Left lung (tissue), 10 donors: ENCODE measurements around the gene TXNDC17. TPM values are rescaled to one million over a fixed set of nuclear protein-coding genes. Genes with fewer than 3 reads are reported as not detected.

ENCODE experiments used
- ATAC-seq: fragments of 200-7000 bp; cut with Tn5 transposase; one replicate; pipeline ENCODE4 v1.9.1; 2020; ENCODE audit warnings: moderate library complexity
- DNase-seq, 4 donors: peaks; one replicate each; pipeline ENCODE4 v3.0.0-alpha.2; 2013 to 2020
- H3K27ac ChIP-seq, 2 donors: fragments of 200-600 bp; sonication (generic) in 1 of 2; one replicate each; pipeline versions ENCODE4 v1.5.0 to v1.8.0; 2020 to 2021
- H3K27me3 ChIP-seq, 2 donors: fragments of 200-600 bp; sonication (generic) in 1 of 2; one replicate each; pipeline versions ENCODE4 v1.5.0 to v1.8.0; 2020 to 2021
- H3K36me3 ChIP-seq, 2 donors: fragments of 200-600 bp; sonication (generic) in 1 of 2; one replicate each; pipeline versions ENCODE4 v1.5.0 to v1.8.0; 2020 to 2021
- H3K4me1 ChIP-seq, 2 donors: fragments of 200-600 bp; one replicate each; pipeline ENCODE4 v1.8.0; 2021
- H3K4me3 ChIP-seq, 2 donors: fragments of 200-600 bp; sonication (generic) in 1 of 2; one replicate each; pipeline versions ENCODE4 v1.5.0 to v1.8.0; 2020 to 2021; ENCODE audit warnings: mild to moderate bottlenecking in 1 of 2
- H3K9me3 ChIP-seq, 2 donors: fragments of 200-600 bp; sonication (generic) in 1 of 2; one replicate each; pipeline versions ENCODE4 v1.5.0 to v1.8.0; 2020 to 2021
- intact Hi-C, 2 donors: fragments of 100-400 bp; cut with DNase I; formaldehyde crosslinking; loops; one replicate each; pipeline versions ENCODE4 v1.11.2 to v1.14.2; 2022
- polyA plus RNA-seq, 6 donors: library from polyadenylated mRNA; unstranded; fragments of 120-200 nt; gene quantifications; one replicate each; pipeline ENCODE4 v1.2.1, GENCODE V29; 2013; ENCODE audit not compliant: insufficient read length in 6 of 6
- total RNA-seq, 2 donors: library from RNA; stranded (reverse); fragmentation: NEBNext Ultra II Directional; extraction: Animal tissue kit (Norgen Biotek cat#: 25700); gene quantifications; one replicate each; pipeline ENCODE4 v1.2.1, GENCODE V29; 2021
- TF ChIP-seq, protein P1 (sequence below), 2 donors: fragments of 200-600 bp; sonication (generic) in 1 of 2; IDR thresholded peaks; one replicate each; pipeline versions ENCODE4 v1.5.0 to v1.8.0; 2021; ENCODE audit warnings: antibody characterized with exemption in 2 of 2
- donor health status: DM: no; HTN: yes; CAD: no.
- donor health status: DM: no; HTN: no; CAD: no.

Gene TXNDC17
- total and polyA plus RNA-seq, 8 donors = 78.9 to 102 (median 91.2) TPM

DNA sequence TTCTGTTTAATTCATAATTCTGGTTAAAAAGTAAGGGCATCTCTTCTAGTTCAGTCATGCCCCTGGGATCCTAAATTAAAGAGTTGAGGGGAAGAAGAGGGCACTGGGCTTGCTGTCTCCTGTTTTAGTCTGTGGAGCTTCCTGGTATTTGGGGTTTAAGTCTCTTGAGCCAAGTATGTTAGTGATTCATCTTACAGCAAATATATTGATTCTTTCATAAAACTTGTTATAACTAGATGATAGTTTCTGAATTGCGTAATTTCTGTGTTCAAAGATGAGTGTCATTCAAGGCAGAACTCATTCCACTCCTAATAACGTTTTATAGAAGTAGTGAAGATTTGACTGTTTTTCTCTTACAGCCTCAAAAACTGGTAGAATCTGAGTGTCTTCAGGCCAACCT, 1.7 kb downstream of the TXNDC17 start:
- Histone ChIP-seq H3K27me3 (no peaks in the 10 kb centered on the region), H3K27ac (no peak overlapping the region), H3K4me3 (peak overlapping the region in 1 of 2 donors; percentile 77), H3K9me3 (no peaks in the 10 kb centered on the region), H3K36me3 (peaks cover 0 to 44% of the 10 kb centered on the region in 2 donors), H3K4me1 (peaks cover 4 to 33% of the 10 kb centered on the region in 2 donors)
- TF ChIP-seq, protein P1, sequence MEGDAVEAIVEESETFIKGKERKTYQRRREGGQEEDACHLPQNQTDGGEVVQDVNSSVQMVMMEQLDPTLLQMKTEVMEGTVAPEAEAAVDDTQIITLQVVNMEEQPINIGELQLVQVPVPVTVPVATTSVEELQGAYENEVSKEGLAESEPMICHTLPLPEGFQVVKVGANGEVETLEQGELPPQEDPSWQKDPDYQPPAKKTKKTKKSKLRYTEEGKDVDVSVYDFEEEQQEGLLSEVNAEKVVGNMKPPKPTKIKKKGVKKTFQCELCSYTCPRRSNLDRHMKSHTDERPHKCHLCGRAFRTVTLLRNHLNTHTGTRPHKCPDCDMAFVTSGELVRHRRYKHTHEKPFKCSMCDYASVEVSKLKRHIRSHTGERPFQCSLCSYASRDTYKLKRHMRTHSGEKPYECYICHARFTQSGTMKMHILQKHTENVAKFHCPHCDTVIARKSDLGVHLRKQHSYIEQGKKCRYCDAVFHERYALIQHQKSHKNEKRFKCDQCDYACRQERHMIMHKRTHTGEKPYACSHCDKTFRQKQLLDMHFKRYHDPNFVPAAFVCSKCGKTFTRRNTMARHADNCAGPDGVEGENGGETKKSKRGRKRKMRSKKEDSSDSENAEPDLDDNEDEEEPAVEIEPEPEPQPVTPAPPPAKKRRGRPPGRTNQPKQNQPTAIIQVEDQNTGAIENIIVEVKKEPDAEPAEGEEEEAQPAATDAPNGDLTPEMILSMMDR (IDR thresholded peaks at IDR 0.05) = no peak
- no peak for DNase-seq
- intact Hi-C loops = no loop called here
- no peak for ATAC-seq

DNA sequence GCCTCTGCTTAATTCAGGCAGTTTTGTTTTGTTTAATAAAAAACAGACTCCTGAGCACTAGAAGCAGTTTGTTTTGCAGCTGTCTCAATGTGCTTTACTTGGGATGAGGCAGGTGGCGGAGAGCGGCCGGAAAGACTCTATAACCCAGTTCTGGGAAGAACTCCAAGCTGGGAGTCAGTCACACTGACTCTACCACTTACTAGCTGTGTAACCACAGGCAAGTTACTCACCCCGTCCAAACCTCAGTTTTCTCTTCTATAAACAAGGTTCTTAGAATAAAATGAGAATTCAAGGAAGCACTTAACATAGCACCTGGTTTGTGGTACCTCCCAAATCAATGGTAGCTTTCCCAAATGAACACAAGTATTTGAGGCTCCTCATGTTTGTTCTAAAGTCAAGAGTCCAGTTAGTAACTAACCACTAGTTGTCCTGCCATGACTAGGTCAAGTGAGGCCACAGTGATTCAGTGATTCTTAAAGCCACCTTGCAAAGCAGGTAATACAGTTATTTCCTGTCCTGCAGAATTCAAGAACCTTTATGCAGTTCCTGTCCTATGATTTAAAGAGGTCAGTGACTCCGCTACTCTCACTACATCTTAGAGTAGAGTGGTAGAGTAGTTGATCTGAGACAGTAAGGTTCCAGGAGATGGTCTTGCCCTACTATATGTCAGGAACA, 2.7 kb downstream of the TXNDC17 start:
- no peak overlapping the region for H3K4me3 ChIP-seq
- H3K27ac ChIP-seq = no peak overlapping the region
- H3K27me3 ChIP-seq = no peaks in the 10 kb centered on the region
- DNase-seq (no peak), ATAC-seq (no peak)
- H3K36me3 ChIP-seq = peaks cover 0 to 52% of the 10 kb centered on the region in 2 donors
- H3K4me1 ChIP-seq = peaks cover 4 to 33% of the 10 kb centered on the region in 2 donors
- no peaks in the 10 kb centered on the region for H3K9me3 ChIP-seq
- intact Hi-C loops = no loop called here
- TF ChIP-seq, protein P1 (IDR thresholded peaks at IDR 0.05) = no peak

DNA sequence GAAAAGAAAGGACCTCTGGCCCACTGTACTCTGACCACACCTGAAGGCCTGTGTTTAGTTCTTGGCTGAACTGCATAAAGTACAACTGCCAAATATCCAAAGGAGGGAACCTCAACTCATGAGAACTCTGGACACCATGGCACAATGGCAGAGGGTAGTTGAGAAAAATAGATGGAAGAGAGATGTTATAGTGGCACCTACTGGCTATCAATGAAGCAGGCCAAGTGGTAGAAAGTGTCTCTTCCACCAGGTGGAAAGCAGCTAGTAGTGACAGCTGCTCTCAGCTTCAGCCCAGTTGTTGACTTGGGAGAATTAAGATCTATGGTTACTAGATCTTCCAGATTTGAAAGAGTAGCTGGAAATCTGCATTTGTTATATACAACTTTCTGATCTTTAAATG, 7.3 kb downstream of the TXNDC17 start:
- Histone ChIP-seq H3K27ac (no peak overlapping the region), H3K36me3 (peaks cover 0 to 54% of the 10 kb centered on the region in 2 donors), H3K4me3 (no peak overlapping the region), H3K4me1 (peaks cover 12 to 33% of the 10 kb centered on the region in 2 donors), H3K9me3 (no peaks in the 10 kb centered on the region), H3K27me3 (peaks cover 0 to 13% of the 10 kb centered on the region in 2 donors)
- TF ChIP-seq, protein P1 (IDR thresholded peaks at IDR 0.05) = no peak
- no peak for DNase-seq
- intact Hi-C loops = no loop called here
- ATAC-seq = no peak

DNA sequence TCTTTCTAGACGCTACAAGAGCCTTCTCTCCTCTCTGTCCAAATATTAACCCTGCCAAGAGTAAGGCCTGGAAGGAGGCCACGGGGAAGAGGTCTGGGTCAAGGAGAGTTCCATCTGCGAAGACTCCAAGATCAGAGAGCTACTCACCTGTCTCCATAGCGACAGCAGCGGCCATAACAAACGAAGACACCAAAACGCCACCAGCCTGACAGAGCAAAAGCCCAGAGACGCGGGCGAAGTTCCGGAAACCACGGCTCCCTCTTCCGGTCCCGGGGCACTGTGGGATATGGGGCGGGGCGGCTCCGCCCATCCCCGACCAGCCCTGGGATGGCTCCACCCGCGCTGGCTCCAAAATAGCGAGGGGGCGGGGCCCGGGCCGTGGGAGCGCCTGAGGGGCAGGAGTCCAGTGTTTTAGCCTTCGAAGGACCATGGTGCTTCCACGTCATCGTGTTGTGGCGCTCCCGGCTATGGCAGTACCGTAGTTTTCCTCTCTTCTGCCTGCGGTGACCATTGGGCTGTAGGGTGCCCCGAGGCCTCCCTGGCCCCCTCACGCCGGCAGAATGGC, 10.6 kb downstream of the TXNDC17 start, which contains the start of the genes C17orf100 and MED31:
Gene C17orf100 (plus strand): TSS at position 409 of the 565 bp plus-strand sequence. CDS start 152 bp downstream, at position 561.
Gene MED31 (minus strand): TSS at position 252 of the 565 bp plus-strand sequence. CDS start 77 bp downstream, at position 175.
- intact Hi-C loops = no loop called here
- DNase-seq (peak; percentile 84 to 100 (median 95)), ATAC-seq (peak; percentile 95)
- H3K4me3 ChIP-seq = peak within 1 kb of the TSS; percentile 48 to 67
- peak within 1 kb of the TSS; percentile 73 to 96 for H3K27ac ChIP-seq
- no peaks in the 10 kb centered on the region for H3K9me3 ChIP-seq
- peaks cover 10 to 42% of the 10 kb centered on the region in 2 donors for H3K27me3 ChIP-seq
- TF ChIP-seq, protein P1 (IDR thresholded peaks at IDR 0.05) = no peak
- H3K4me1 ChIP-seq = peaks cover 12 to 32% of the 10 kb centered on the region in 2 donors
- peaks cover 0 to 23% of the 10 kb centered on the region in 2 donors for H3K36me3 ChIP-seq

DNA sequence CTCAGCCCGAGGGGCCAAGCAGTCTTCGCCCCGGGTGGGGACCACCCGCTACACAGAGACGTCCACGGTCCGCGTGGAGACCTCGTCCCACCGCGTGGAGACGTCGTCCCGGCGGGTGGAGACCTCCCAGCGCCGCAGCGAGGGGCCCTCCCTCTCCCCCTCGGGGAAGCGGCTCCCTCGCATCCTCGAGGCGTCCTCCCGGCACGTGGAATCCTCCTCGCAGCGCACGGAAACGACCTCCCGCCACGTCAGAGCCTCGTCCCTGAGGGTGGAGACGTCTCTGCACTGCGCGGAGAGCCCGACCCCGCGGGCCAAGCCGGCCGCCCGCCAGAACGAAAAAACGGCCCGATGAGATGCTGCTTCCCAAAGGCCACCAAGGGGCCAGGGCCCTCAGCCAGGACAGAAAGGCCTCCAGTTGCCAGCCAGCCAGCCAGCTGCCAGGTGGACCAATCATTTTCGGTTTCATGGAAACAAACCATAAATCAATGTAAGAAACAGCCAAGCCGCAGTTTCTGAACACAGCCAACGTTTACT, 11.1 kb downstream of the TXNDC17 start:
- Histone ChIP-seq H3K9me3 (no peaks in the 10 kb centered on the region), H3K27me3 (peaks cover 10 to 45% of the 10 kb centered on the region in 2 donors), H3K4me1 (peaks cover 12 to 32% of the 10 kb centered on the region in 2 donors), H3K27ac (peak overlapping the region; percentile 73 to 96), H3K36me3 (peaks cover 0 to 20% of the 10 kb centered on the region in 2 donors), H3K4me3 (peak overlapping the region; percentile 48 to 67)
- intact Hi-C loops = no loop called here
- ATAC-seq = peak; percentile 28
- DNase-seq = peak; percentile 43 to 87 (median 60)
- TF ChIP-seq, protein P1 (IDR thresholded peaks at IDR 0.05) = no peak
